Caco-2 (cell line): ENCODE measurements around the gene TRAM2. TPM values are rescaled to one million over a fixed set of nuclear protein-coding genes. Genes with fewer than 3 reads are reported as not detected.

Experiments used
- BruUV-seq: library from RNA; stranded (reverse); fragments of 400-500 nt; replicated peaks from 2 replicates; lab custom pipeline; 2021; lab: Mats Ljungman, UMichigan
- CTCF ChIA-PET: fragments of 300-600 bp; sonication (Branson Sonifier 250); formaldehyde crosslinking; loops from one replicate; lab custom pipeline; 2022; ENCODE audit warnings: antibody characterized with exemption; lab: Charles Lee
- POLR2A ChIA-PET: fragments of 300-600 bp; sonication (Branson Sonifier 250); formaldehyde crosslinking; loops from one replicate; lab custom pipeline; 2022; ENCODE audit warnings: antibody characterized with exemption; lab: Charles Lee
- DNase-seq, 2 experiments: peaks; one replicate each; pipeline versions ENCODE4 v3.0.0 to v3.0.0-alpha.2; 2020 to 2022
- H3K27me3 ChIP-seq: replicated peaks from 2 replicates; pipeline ENCODE4 v1.6.0; 2011; ENCODE audit warnings: low read length; ENCODE audit not compliant: control insufficient read depth, insufficient read depth
- H3K36me3 ChIP-seq: 2 replicates; pipeline ENCODE4 v1.5.1; 2011; ENCODE audit warnings: low read length; ENCODE audit not compliant: control insufficient read depth, insufficient read depth
- H3K4me1 ChIP-seq: fragments of 250-450 bp; sonication (Bioruptor Pico); 2 replicates; pipeline ENCODE4 v1.5.1; 2020; ENCODE audit warnings: mild to moderate bottlenecking
- H3K4me3 ChIP-seq: 2 replicates; pipeline ENCODE4 v1.5.1; 2011; ENCODE audit warnings: low read depth, mild to moderate bottlenecking, control low read depth, low read length
- H3K9me3 ChIP-seq: fragments of 250-450 bp; sonication (Bioruptor Pico); 2 replicates; pipeline ENCODE4 v1.5.1; 2020; ENCODE audit warnings: mild to moderate bottlenecking, moderate library complexity
- H3K27ac Mint-ChIP-seq: one replicate; pipeline ENCODE4 v1.8.0; 2022; ENCODE audit warnings: mixed read lengths; ENCODE audit not compliant: unreplicated experiment
- H3K27me3 Mint-ChIP-seq: one replicate; pipeline ENCODE4 v1.8.0; 2022; ENCODE audit warnings: mixed read lengths; ENCODE audit not compliant: insufficient read depth, unreplicated experiment
- H3K36me3 Mint-ChIP-seq: one replicate; pipeline ENCODE4 v1.8.0; 2022; ENCODE audit warnings: mild to moderate bottlenecking, mixed read lengths; ENCODE audit not compliant: insufficient read depth, unreplicated experiment
- H3K4me1 Mint-ChIP-seq: one replicate; pipeline ENCODE4 v1.8.0; 2022; ENCODE audit warnings: low read depth, mixed read lengths; ENCODE audit not compliant: unreplicated experiment
- H3K4me3 Mint-ChIP-seq: one replicate; pipeline ENCODE4 v1.8.0; 2022; ENCODE audit warnings: mild to moderate bottlenecking, moderate library complexity, mixed read lengths; ENCODE audit not compliant: unreplicated experiment
- H3K9me3 Mint-ChIP-seq: one replicate; pipeline ENCODE4 v1.8.0; 2022; ENCODE audit warnings: mixed read lengths; ENCODE audit not compliant: unreplicated experiment
- CTCF ChIP-seq, 2 experiments: fragments of 200-600 bp in 1 of 2; IDR thresholded peaks; 1 replicate in 1 of 2; 2 replicates in 1 of 2; pipeline versions ENCODE4 v1.5.1 to v1.8.0; 2011 to 2022; ENCODE audit warnings: antibody characterized with exemption in 1 of 2, control low read depth in 1 of 2, inconsistent platforms in 1 of 2, low read depth in 1 of 2, low read length in 1 of 2, mild to moderate bottlenecking in 1 of 2, moderate library complexity in 1 of 2; ENCODE audit not compliant: insufficient read depth in 1 of 2, severe bottlenecking in 1 of 2, unreplicated experiment in 1 of 2
- intact Hi-C: fragments of 100-400 bp; cut with micrococcal nuclease; formaldehyde crosslinking; loops from one replicate; pipeline ENCODE4 v1.10.0; 2022; ENCODE audit not compliant: unreplicated experiment
- total RNA-seq: library from RNA; stranded (reverse); gene quantifications from 2 replicates; pipeline ENCODE4 v1.2.3, GENCODE V29; 2022

TRAM2 gene
- total RNA-seq, 1 experiment from 2014 or later = 71.6 TPM

GRCh38 chr6:52534363-52534762 is 42.5 kb downstream of the TRAM2 start:
- H3K36me3 ChIP-seq = no peaks in the 10 kb centered on the region; the same call in none of the 2 replicates
- no peaks in the 10 kb centered on the region for H3K9me3 ChIP-seq
- Mint-ChIP-seq H3K27me3 (no peaks in the 10 kb centered on the region), H3K9me3 (no peaks in the 10 kb centered on the region), H3K4me1 (peaks cover 15% of the 10 kb centered on the region), H3K36me3 (peaks cover 19% of the 10 kb centered on the region), H3K4me3 (no peak overlapping the region), H3K27ac (peak overlapping the region; percentile 23)
- H3K27me3 ChIP-seq = no peaks in the 10 kb centered on the region
- no TSS peak for BruUV-seq
- CTCF ChIA-PET = no interaction called here
- H3K4me3 ChIP-seq = no peak overlapping the region
- no peak for DNase-seq
- TF ChIP-seq CTCF (IDR thresholded peaks at IDR 0.05; ENCODE audit: insufficient read depth in 1 of 2, low read depth in 1 of 2, low read length in 1 of 2, severe bottlenecking in 1 of 2, unreplicated experiment in 1 of 2) = no peak
- intact Hi-C loops = no loop called here
- H3K4me1 ChIP-seq = no peaks in the 10 kb centered on the region
- POLR2A ChIA-PET = no interaction called here

GRCh38 chr6:52533491-52533890 is 43.4 kb downstream of the TRAM2 start:
- no TSS peak for BruUV-seq
- no peak overlapping the region for H3K27ac Mint-ChIP-seq
- POLR2A ChIA-PET = no interaction called here
- H3K4me3 Mint-ChIP-seq = no peak overlapping the region
- H3K9me3 Mint-ChIP-seq = no peaks in the 10 kb centered on the region
- DNase-seq = no peak
- CTCF ChIA-PET = no interaction called here
- H3K4me3 ChIP-seq = no peak overlapping the region
- no peaks in the 10 kb centered on the region; the same call in none of the 2 replicates for H3K36me3 ChIP-seq
- intact Hi-C loops = no loop called here
- no peak for TF ChIP-seq CTCF (IDR thresholded peaks at IDR 0.05; ENCODE audit: insufficient read depth in 1 of 2, low read depth in 1 of 2, low read length in 1 of 2, severe bottlenecking in 1 of 2, unreplicated experiment in 1 of 2)
- no peaks in the 10 kb centered on the region for H3K27me3 Mint-ChIP-seq
- H3K27me3 ChIP-seq = no peaks in the 10 kb centered on the region
- H3K9me3 ChIP-seq = no peaks in the 10 kb centered on the region
- H3K36me3 Mint-ChIP-seq = peaks cover 19% of the 10 kb centered on the region
- H3K4me1 ChIP-seq = no peaks in the 10 kb centered on the region
- H3K4me1 Mint-ChIP-seq = peaks cover 15% of the 10 kb centered on the region

- no peaks in the 10 kb centered on the region for H3K9me3 Mint-ChIP-seq
- H3K4me3 ChIP-seq = no peak overlapping the region
- BruUV-seq = no TSS peak
- no peaks in the 10 kb centered on the region for H3K9me3 ChIP-seq
- TF ChIP-seq CTCF (IDR thresholded peaks at IDR 0.05; ENCODE audit: insufficient read depth in 1 of 2, low read depth in 1 of 2, low read length in 1 of 2, severe bottlenecking in 1 of 2, unreplicated experiment in 1 of 2) = no peak
- intact Hi-C loops = no loop called here
- no peak overlapping the region for H3K4me3 Mint-ChIP-seq
- H3K27ac Mint-ChIP-seq = no peak overlapping the region
- H3K36me3 Mint-ChIP-seq = peaks cover 19% of the 10 kb centered on the region
- no peaks in the 10 kb centered on the region for H3K27me3 ChIP-seq
- CTCF ChIA-PET = no interaction called here
- no peaks in the 10 kb centered on the region for H3K4me1 ChIP-seq
- no peaks in the 10 kb centered on the region; the same call in none of the 2 replicates for H3K36me3 ChIP-seq
- DNase-seq = no peak
- H3K27me3 Mint-ChIP-seq = no peaks in the 10 kb centered on the region
- POLR2A ChIA-PET = no interaction called here
- peaks cover 11% of the 10 kb centered on the region for H3K4me1 Mint-ChIP-seq
These were observed 44.4 kb downstream of the TRAM2 start for GRCh38 chr6:52532457-52532856.
